ENCODE measurements around the gene HJURP. TPM values are rescaled to one million over a fixed set of nuclear protein-coding genes. Genes with fewer than 3 reads are reported as not detected.

Gene HJURP
- polyA plus RNA-seq, 2 of the 4 experiments (the other 2 are of a cell fraction), result 103 to 111 TPM

DNA sequence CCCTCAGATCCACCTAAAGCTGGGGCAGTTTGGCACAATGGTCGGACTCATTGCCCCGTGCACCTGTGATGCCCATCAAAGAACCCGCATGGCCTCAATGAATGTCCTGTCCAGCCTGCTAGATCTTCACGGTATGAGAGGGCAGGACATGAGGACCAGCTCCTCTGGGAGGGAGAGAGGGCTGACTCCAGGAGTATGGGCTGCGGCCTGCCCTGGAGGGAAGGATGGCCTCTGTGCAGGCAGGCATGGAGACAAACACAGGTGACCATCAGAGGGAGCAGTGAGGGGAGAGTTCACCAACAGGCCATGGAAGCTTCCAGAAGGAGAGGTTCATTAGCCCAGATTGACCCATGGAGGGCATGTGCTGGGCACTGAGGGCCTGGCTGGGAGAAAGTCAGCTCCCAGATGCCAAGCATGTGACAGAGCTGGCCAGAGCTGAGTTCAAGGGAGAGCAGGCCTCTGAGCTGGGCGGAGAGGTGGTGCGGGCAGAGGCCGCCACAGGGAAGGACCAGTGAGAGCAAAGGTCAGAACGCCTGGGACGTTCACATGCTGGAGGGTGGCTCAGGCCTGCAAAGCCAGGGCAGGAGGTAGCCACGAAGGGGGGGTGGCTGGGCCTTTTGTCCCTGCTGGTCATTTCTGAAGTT is 36.2 kb downstream of the HJURP start:
- CTCF ChIA-PET, result interaction anchor here (1.1 to 1.2 kb wide), 2 partner anchors 14 to 15 kb away, joined by 3 read pairs; no protein-coding TSS in a partner anchor
- Histone ChIP-seq H3K9me3 (no peaks in the 10 kb centered on the region), H3K4me1 (peaks cover 25% of the 10 kb centered on the region), H3K4me3 (no peak overlapping the region), H3K4me2 (no peak overlapping the region), H3K27ac (peak overlapping the region; percentile 51 to 81; a peak in 5 of 6 replicates)
- no peak for TF ChIP-seq RNF2 (IDR thresholded peaks at IDR 0.05; ENCODE audit: borderline replicate concordance, low read depth)
- no peak for TF ChIP-seq KDM1A (IDR thresholded peaks at IDR 0.05; ENCODE audit: low read depth)
- TF ChIP-seq SREBF2 (IDR thresholded peaks at IDR 0.05), result no peak
- TF ChIP-seq CHD4 (IDR thresholded peaks at IDR 0.05; ENCODE audit: borderline replicate concordance), result no peak
- 88% methylated on average over 11 of the region's 11 CpGs for WGBS (ENCODE audit: missing lambda C conversion rate)
- POLR2A ChIA-PET, result no interaction called here
- FAIRE-seq (no peak), DNase-seq (ENCODE audit: low read depth in 1 of 2, low spot score in 1 of 2) (no peak), ATAC-seq (no peak)

DNA sequence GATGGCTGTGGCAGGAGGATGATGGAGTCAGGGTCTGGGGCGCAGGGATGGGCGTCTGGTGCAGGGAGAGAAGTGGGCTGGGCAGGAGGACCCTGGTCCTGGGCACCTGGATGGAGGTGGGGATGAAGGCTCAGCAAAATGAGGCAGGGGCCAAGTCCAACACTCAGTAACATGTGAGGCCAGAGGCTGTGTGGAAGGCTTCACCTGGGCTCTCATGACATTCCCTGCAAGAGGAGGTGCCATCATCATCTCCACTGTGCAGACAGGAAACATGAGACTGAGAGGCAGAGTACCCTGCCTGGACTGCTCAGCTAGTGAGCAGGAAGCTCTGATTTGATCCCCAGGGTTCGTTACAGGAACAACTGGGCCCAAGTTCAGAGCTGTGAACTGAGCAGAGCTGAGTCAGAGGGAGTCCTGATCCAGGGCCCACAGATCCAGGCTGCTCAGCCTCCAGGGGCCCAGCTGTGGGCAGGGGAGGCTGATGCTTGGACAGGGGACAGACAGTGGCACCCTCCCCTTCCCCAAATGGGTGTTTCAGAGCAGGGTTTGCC is 36.9 kb downstream of the HJURP start:
- ATAC-seq (no peak), DNase-seq (ENCODE audit: low read depth in 1 of 2, low spot score in 1 of 2) (no peak), FAIRE-seq (no peak)
- peak overlapping the region; percentile 51 to 81 for H3K27ac ChIP-seq
- CTCF ChIA-PET, result interaction anchor here (1.1 kb wide), 1 partner anchor 15 kb away, joined by 3 read pairs; no protein-coding TSS in a partner anchor
- TF ChIP-seq ZNF302 (CRISPR knock-in tag; IDR thresholded peaks at IDR 0.05), result no peak
- TF ChIP-seq RNF2 (IDR thresholded peaks at IDR 0.05; ENCODE audit: borderline replicate concordance, low read depth), result no peak
- TF ChIP-seq, protein P1, sequence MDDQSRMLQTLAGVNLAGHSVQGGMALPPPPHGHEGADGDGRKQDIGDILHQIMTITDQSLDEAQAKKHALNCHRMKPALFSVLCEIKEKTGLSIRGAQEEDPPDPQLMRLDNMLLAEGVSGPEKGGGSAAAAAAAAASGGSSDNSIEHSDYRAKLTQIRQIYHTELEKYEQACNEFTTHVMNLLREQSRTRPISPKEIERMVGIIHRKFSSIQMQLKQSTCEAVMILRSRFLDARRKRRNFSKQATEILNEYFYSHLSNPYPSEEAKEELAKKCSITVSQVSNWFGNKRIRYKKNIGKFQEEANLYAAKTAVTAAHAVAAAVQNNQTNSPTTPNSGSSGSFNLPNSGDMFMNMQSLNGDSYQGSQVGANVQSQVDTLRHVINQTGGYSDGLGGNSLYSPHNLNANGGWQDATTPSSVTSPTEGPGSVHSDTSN (IDR thresholded peaks at IDR 0.05), result no peak
- TF ChIP-seq EP300 (IDR thresholded peaks at IDR 0.05), result no peak
- no peak for TF ChIP-seq ZC3H11A (IDR thresholded peaks at IDR 0.05)
- no peak for TF ChIP-seq HOXB5 (CRISPR knock-in tag; IDR thresholded peaks at IDR 0.05)
- no peak for TF ChIP-seq TP53 (CRISPR knock-in tag; IDR thresholded peaks at IDR 0.05)
- no peak for TF ChIP-seq ZFP36 (IDR thresholded peaks at IDR 0.05; ENCODE audit: borderline replicate concordance, partially characterized antibody)
- TF ChIP-seq RAD21 (conservative IDR thresholded peaks at IDR 0.05 in 1 of 2, IDR thresholded peaks at IDR 0.05 in 1 of 2), result no peak
- no peak for TF ChIP-seq KDM1A (IDR thresholded peaks at IDR 0.05; ENCODE audit: low read depth)
- TF ChIP-seq, protein P2, sequence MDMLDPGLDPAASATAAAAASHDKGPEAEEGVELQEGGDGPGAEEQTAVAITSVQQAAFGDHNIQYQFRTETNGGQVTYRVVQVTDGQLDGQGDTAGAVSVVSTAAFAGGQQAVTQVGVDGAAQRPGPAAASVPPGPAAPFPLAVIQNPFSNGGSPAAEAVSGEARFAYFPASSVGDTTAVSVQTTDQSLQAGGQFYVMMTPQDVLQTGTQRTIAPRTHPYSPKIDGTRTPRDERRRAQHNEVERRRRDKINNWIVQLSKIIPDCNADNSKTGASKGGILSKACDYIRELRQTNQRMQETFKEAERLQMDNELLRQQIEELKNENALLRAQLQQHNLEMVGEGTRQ (IDR thresholded peaks at IDR 0.05), result no peak
- TF ChIP-seq, protein P3, sequence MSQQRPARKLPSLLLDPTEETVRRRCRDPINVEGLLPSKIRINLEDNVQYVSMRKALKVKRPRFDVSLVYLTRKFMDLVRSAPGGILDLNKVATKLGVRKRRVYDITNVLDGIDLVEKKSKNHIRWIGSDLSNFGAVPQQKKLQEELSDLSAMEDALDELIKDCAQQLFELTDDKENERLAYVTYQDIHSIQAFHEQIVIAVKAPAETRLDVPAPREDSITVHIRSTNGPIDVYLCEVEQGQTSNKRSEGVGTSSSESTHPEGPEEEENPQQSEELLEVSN (IDR thresholded peaks at IDR 0.05; ENCODE audit: borderline replicate concordance, low read depth), result no peak
- TF ChIP-seq, protein P4, sequence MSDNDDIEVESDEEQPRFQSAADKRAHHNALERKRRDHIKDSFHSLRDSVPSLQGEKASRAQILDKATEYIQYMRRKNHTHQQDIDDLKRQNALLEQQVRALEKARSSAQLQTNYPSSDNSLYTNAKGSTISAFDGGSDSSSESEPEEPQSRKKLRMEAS (IDR thresholded peaks at IDR 0.05), result no peak
- no peak for TF ChIP-seq CBX8 (IDR thresholded peaks at IDR 0.05)
- TF ChIP-seq HDAC2 (IDR thresholded peaks at IDR 0.05), result no peak
- peaks cover 22% of the 10 kb centered on the region for H3K4me1 ChIP-seq
- WGBS (ENCODE audit: missing lambda C conversion rate), result 82% methylated on average over 3 of the region's 3 CpGs
- POLR2A ChIA-PET, result no interaction called here
- H3K4me3 ChIP-seq, result no peak overlapping the region
- H3K9me3 ChIP-seq, result no peaks in the 10 kb centered on the region
- no peak overlapping the region for H3K4me2 ChIP-seq

DNA sequence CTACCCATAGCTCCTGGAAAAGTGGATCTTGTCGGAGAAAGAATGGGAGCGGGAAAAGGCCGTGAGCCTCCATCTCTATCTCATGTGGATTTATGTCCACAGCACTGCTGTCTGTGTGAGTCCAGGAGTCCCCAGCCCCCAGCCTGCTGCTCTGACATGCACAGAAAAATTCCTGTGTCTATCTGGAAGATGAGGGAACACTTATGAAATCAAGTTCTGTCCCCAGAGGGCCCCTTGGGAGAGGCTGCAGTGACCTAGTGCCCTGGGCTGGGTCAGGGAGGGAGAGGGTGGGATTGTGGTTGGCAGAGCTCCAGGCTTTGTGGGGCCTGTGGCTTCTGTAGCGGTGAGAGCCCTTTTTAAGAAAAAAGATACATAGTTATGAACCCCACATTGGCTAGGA is 37.6 kb downstream of the HJURP start:
- FAIRE-seq, result no peak
- Histone ChIP-seq H3K4me1 (peaks cover 24% of the 10 kb centered on the region), H3K4me2 (no peak overlapping the region), H3K9me3 (no peaks in the 10 kb centered on the region), H3K4me3 (no peak overlapping the region), H3K27ac (peak overlapping the region; percentile 4 to 81; a peak in 5 of 6 replicates)
- POLR2A ChIA-PET, result no interaction called here
- no peak for DNase-seq (ENCODE audit: low read depth in 1 of 2, low spot score in 1 of 2)
- CTCF ChIA-PET, result interaction anchor here (1.0 to 1.1 kb wide), 2 partner anchors 16 to 22 kb away, joined by 3 read pairs; no protein-coding TSS in a partner anchor
- ATAC-seq, result no peak
- 92% methylated on average over 4 of the region's 4 CpGs for WGBS (ENCODE audit: missing lambda C conversion rate)
- TF ChIP-seq EHMT2 (IDR thresholded peaks at IDR 0.05; ENCODE audit: low read depth) (no peak), FOSL2 (IDR thresholded peaks at IDR 0.05) (no peak), FOSL2 (CRISPR knock-in tag; IDR thresholded peaks at IDR 0.05) (no peak), RARB (CRISPR knock-in tag; IDR thresholded peaks at IDR 0.05) (no peak), RNF2 (IDR thresholded peaks at IDR 0.05; ENCODE audit: borderline replicate concordance, low read depth) (no peak), JUN (IDR thresholded peaks at IDR 0.05) (no peak), KDM1A (IDR thresholded peaks at IDR 0.05; ENCODE audit: low read depth) (no peak), ESRRA (IDR thresholded peaks at IDR 0.05; ENCODE audit: borderline replicate concordance, low read length) (no peak), CBX2 (IDR thresholded peaks at IDR 0.05; ENCODE audit: borderline replicate concordance, low read depth) (no peak), RFX5 (IDR thresholded peaks at IDR 0.05) (no peak), BHLHE40 (IDR thresholded peaks at IDR 0.05; ENCODE audit: low read depth, low read length) (no peak), PHF8 (IDR thresholded peaks at IDR 0.05; ENCODE audit: borderline replicate concordance, low read depth) (no peak), FOXS1 (CRISPR knock-in tag; IDR thresholded peaks at IDR 0.05) (no peak), ZSCAN20 (CRISPR knock-in tag; IDR thresholded peaks at IDR 0.05) (no peak)
- TF ChIP-seq, protein P5, sequence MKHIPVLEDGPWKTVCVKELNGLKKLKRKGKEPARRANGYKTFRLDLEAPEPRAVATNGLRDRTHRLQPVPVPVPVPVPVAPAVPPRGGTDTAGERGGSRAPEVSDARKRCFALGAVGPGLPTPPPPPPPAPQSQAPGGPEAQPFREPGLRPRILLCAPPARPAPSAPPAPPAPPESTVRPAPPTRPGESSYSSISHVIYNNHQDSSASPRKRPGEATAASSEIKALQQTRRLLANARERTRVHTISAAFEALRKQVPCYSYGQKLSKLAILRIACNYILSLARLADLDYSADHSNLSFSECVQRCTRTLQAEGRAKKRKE (CRISPR knock-in tag; IDR thresholded peaks at IDR 0.05; ENCODE audit: low read depth), result no peak
- TF ChIP-seq, protein P4 (IDR thresholded peaks at IDR 0.05), result no peak
